ENCODE measurements around the gene MEG3.

- no peak for TF ChIP-seq CTCF (conservative IDR thresholded peaks at IDR 0.05; ENCODE audit: low read length)
- no peak for TF ChIP-seq EZH2phosphoT487 (IDR thresholded peaks at IDR 0.05; ENCODE audit: borderline replicate concordance, low read depth, low read length)
These were observed 18.9 kb downstream of the MEG3 start for GRCh38 chr14:100844846-100845245.

Data from OCI-LY7 (cell line).